Activated CD8-positive, alpha-beta T cell treated with anti-CD3 and anti-CD28 coated beads for 36 hours (primary cell): ENCODE results near the gene TSTD2. TPM values are rescaled to one million over a fixed set of nuclear protein-coding genes. Genes with fewer than 3 reads are reported as not detected.

Experiments used
- ATAC-seq: fragments of 200-7000 bp; cut with Tn5 transposase; one replicate; pipeline ENCODE4 v1.10.0; 2021; ENCODE audit warnings: mild to moderate bottlenecking, moderate library complexity
- CTCF ChIA-PET: fragments of 350-600 bp; sonication (Branson Sonifier 250); formaldehyde crosslinking; loops from one replicate; lab custom pipeline; 2021; ENCODE audit warnings: antibody characterized with exemption; lab: Charles Lee
- POLR2A ChIA-PET: fragments of 350-600 bp; sonication (Branson Sonifier 250); formaldehyde crosslinking; loops from one replicate; lab custom pipeline; 2021; ENCODE audit warnings: antibody characterized with exemption; lab: Charles Lee
- DNase-seq: peaks from one replicate; pipeline ENCODE4 v3.0.0-alpha.2; 2020
- H3K27ac Mint-ChIP-seq: one replicate; pipeline ENCODE4 v1.8.0; 2021; ENCODE audit warnings: mild to moderate bottlenecking, mixed read lengths
- H3K27me3 Mint-ChIP-seq: one replicate; pipeline ENCODE4 v1.8.0; 2021; ENCODE audit warnings: mixed read lengths
- H3K36me3 Mint-ChIP-seq: one replicate; pipeline ENCODE4 v1.8.0; 2021; ENCODE audit warnings: low read depth, mixed read lengths
- H3K4me1 Mint-ChIP-seq: one replicate; pipeline ENCODE4 v1.8.0; 2021; ENCODE audit warnings: low read depth, mixed read lengths
- H3K4me3 Mint-ChIP-seq: one replicate; pipeline ENCODE4 v1.8.0; 2021; ENCODE audit warnings: mild to moderate bottlenecking, moderate library complexity, mixed read lengths
- H3K9me3 Mint-ChIP-seq: one replicate; pipeline ENCODE4 v1.8.0; 2021; ENCODE audit warnings: mixed read lengths
- CTCF ChIP-seq: fragments of 200-600 bp; IDR thresholded peaks from one replicate; pipeline ENCODE4 v1.8.0; 2022; ENCODE audit warnings: antibody characterized with exemption, mild to moderate bottlenecking
- intact Hi-C: fragments of 100-400 bp; cut with micrococcal nuclease; formaldehyde crosslinking; loops from one replicate; pipeline ENCODE4 v1.10.0; 2022
- total RNA-seq, 2 experiments: library from RNA; stranded (reverse); gene quantifications; one replicate each; pipeline ENCODE4 v1.2.3, GENCODE V29; 2021

The TSTD2 gene
- total RNA-seq, 2 experiments from 2014 or later, result 15.2 to 15.3 TPM

GRCh38 chr9:97635026-97635425 lies 1.9 kb upstream of the TSTD2 start:
- Mint-ChIP-seq H3K9me3 (no peaks in the 10 kb centered on the region), H3K4me1 (peaks cover 49% of the 10 kb centered on the region), H3K27ac (peak overlapping the region; percentile 99), H3K36me3 (peaks cover 19% of the 10 kb centered on the region), H3K4me3 (peak overlapping the region; percentile 98), H3K27me3 (no peaks in the 10 kb centered on the region)
- DNase-seq (no peak), ATAC-seq (no peak)
- ChIA-PET CTCF (interaction anchor here (3.1 kb wide), 1 partner anchor 37 kb away, joined by 14 read pairs; no protein-coding TSS in a partner anchor), POLR2A (interaction anchor here (2.2 kb wide), 1 partner anchor 26 kb away, joined by 8 read pairs; no protein-coding TSS in a partner anchor)
- no peak for TF ChIP-seq CTCF
- intact Hi-C loops, result no loop called here

DNA sequence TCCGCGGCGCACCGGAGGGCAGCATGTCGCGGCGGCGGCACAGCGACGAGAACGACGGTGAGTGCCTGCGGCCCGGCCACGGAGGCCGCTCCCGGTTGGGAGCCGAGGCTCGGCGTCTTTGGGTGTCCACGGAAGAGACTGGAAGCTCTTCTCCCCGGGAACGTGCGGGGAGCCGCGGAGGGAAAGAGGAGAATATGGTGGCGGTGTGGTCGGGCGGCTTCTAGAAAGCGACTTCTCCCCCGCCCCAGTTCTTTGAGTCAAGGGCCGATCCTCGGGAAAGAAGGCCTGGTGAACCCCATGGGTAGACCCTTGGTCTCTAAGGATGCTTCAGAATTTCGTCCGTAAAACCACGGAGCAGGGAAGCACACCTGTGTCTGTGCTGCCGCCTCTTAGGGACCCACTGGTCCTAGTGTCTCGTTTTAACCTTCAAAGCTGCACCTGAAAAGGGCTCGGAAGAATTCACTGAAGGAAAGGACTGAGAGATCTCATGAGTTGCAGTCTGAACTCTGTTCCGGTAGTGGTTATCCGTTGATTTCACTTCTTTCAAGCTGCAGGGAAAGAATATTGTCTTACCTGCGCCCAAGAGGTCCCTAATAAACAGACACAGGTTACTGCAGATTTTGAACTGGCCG lies 807 bp upstream of the TSTD2 start:
- CTCF ChIA-PET, result interaction anchor here (1.0 to 7.7 kb wide), 7 partner anchors 9 to 257 kb away, joined by 3 to 81 read pairs (median 6); partner anchors contain the start of gene TDRD7
- no peak for TF ChIP-seq CTCF
- no peak for DNase-seq
- intact Hi-C loops, result no loop called here
- Mint-ChIP-seq H3K36me3 (peaks cover 19% of the 10 kb centered on the region), H3K4me1 (peaks cover 51% of the 10 kb centered on the region), H3K4me3 (peak overlapping the region; percentile 98), H3K27me3 (no peaks in the 10 kb centered on the region), H3K27ac (peak overlapping the region; percentile 99), H3K9me3 (no peaks in the 10 kb centered on the region)
- no peak for ATAC-seq
- POLR2A ChIA-PET, result interaction anchor here (0.6 to 2.7 kb wide), 13 partner anchors 9 to 369 kb away, joined by 3 to 15 read pairs (median 4); partner anchors contain the start of gene XPA

DNA sequence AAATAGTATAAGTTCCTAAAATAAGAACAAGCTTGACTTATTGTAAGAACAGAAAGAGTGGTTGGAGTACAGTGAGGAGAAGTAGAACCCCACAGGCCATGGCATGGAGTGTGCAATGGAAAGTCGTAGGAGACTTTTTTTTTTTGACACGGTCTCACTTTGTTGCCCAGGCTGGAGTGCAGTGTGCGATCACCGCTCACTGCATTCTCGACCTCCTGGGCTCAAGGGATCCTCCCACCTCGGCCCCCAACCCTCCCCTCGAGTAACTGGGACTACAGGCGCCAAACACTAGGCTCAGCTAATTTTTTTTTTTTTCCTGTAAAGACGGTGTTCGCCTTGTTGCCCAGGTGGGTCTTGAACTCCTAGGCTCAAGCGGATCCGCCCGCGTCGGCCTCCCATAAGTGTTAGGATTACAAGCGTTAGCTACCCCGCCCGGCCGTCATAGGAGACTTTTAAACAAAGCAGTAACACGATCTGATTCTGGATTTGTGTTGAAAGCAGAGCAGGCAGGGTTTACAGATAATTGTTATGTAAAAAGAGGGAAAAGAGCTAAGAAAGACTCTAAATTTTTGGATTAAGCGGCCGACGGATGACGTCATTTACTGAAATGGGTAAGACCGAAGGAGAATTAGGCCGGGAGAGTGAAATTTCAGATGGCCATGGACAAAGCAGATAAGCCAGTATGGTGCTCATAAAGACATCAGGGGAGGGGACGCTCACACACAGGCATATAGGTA lies 752 bp downstream of the TSTD2 start:
- Mint-ChIP-seq H3K36me3 (peaks cover 19% of the 10 kb centered on the region), H3K9me3 (no peaks in the 10 kb centered on the region), H3K4me3 (peak overlapping the region; percentile 98), H3K27me3 (no peaks in the 10 kb centered on the region), H3K4me1 (peaks cover 47% of the 10 kb centered on the region), H3K27ac (peak overlapping the region; percentile 99)
- POLR2A ChIA-PET, result interaction anchor here (0.7 to 2.7 kb wide), 11 partner anchors 8 to 486 kb away, joined by 3 to 15 read pairs (median 4); partner anchors contain the start of genes TRIM14 and XPA
- intact Hi-C loops, result no loop called here
- CTCF ChIA-PET, result interaction anchor here (0.9 to 7.7 kb wide), 7 partner anchors 13 to 258 kb away, joined by 3 to 81 read pairs (median 6); partner anchors contain the start of genes TDRD7 and XPA
- ATAC-seq, result no peak
- TF ChIP-seq CTCF, result no peak
- peak; percentile 56 for DNase-seq

- Mint-ChIP-seq H3K4me1 (peaks cover 40% of the 10 kb centered on the region), H3K4me3 (no peak overlapping the region)
- POLR2A ChIA-PET, result interaction anchor here (1.0 kb wide), 1 partner anchor 275 kb away, joined by 3 read pairs; no protein-coding TSS in a partner anchor
Observed at GRCh38 chr9:97630591-97630990, 2.6 kb downstream of the TSTD2 start.

More at GRCh38 chr9:97630591-97630990, 2.6 kb downstream of the TSTD2 start:
- H3K27me3 Mint-ChIP-seq, result no peaks in the 10 kb centered on the region
- TF ChIP-seq CTCF, result no peak
- CTCF ChIA-PET, result interaction anchor here (7.7 kb wide), 1 partner anchor 14 kb away, joined by 81 read pairs; no protein-coding TSS in a partner anchor
- H3K27ac Mint-ChIP-seq, result no peak overlapping the region
- DNase-seq (no peak), ATAC-seq (no peak)
- H3K9me3 Mint-ChIP-seq, result no peaks in the 10 kb centered on the region
- peaks cover 18% of the 10 kb centered on the region for H3K36me3 Mint-ChIP-seq
- intact Hi-C loops, result no loop called here
